KOPT-K1 (cell line): ENCODE results near the gene OAS2.
"Not testable (repeated sequence)": the region's sequence is repeated elsewhere in the genome, so short reads cannot be mapped to it uniquely, and the experiment has no call there.

Source experiments
- H3K27ac ChIP-seq: fragments of 200-600 bp; sonication (generic); 2 replicates; pipeline ENCODE4 v1.5.1; 2016; ENCODE audit warnings: antibody characterized with exemption, mild to moderate bottlenecking, low read depth, low read length; ENCODE audit not compliant: poor library complexity, severe bottlenecking
- H3K36me3 ChIP-seq: fragments of 200-600 bp; sonication (generic); 2 replicates; pipeline ENCODE4 v1.5.1; 2017; ENCODE audit warnings: antibody characterized with exemption, mild to moderate bottlenecking, low read length, moderate library complexity; ENCODE audit not compliant: insufficient read depth
- H3K9me3 ChIP-seq: fragments of 200-600 bp; sonication (generic); 2 replicates; pipeline ENCODE4 v1.5.1; 2017; ENCODE audit warnings: antibody characterized with exemption, low read length, mild to moderate bottlenecking; ENCODE audit not compliant: insufficient read depth, poor library complexity, severe bottlenecking

The OAS2 gene

GRCh38 chr12:112944024-112944690 lies 34.2 kb upstream of the OAS2 start:
- no peaks in the 10 kb centered on the region for H3K9me3 ChIP-seq

GRCh38 chr12:112945515-112945914 lies 32.8 kb upstream of the OAS2 start:
- Histone ChIP-seq H3K36me3 (peaks cover 73% of the 10 kb centered on the region), H3K27ac (no peak overlapping the region), H3K9me3 (no peaks in the 10 kb centered on the region)

More at GRCh38 chr12:112944024-112944690, 34.2 kb upstream of the OAS2 start:
- H3K27ac ChIP-seq, result no peak overlapping the region
- H3K36me3 ChIP-seq, result peaks cover 61% of the 10 kb centered on the region

GRCh38 chr12:112946236-112947000 lies 31.9 kb upstream of the OAS2 start:
- Histone ChIP-seq H3K36me3 (peaks cover 75% of the 10 kb centered on the region), H3K9me3 (no peaks in the 10 kb centered on the region), H3K27ac (no peak overlapping the region)

- Histone ChIP-seq H3K36me3 (peaks cover 66% of the 10 kb centered on the region), H3K27ac (no peak overlapping the region), H3K9me3 (no peaks in the 10 kb centered on the region)
These were observed 31.0 kb upstream of the OAS2 start for GRCh38 chr12:112947314-112947713.

GRCh38 chr12:112947761-112948160 lies 30.6 kb upstream of the OAS2 start:
- Histone ChIP-seq H3K36me3 (peaks cover 66% of the 10 kb centered on the region), H3K9me3 (no peaks in the 10 kb centered on the region), H3K27ac (no peak overlapping the region)

GRCh38 chr12:112948806-112949205 lies 29.5 kb upstream of the OAS2 start:
- Histone ChIP-seq H3K36me3 (peaks cover 61% of the 10 kb centered on the region), H3K9me3 (no peaks in the 10 kb centered on the region), H3K27ac (no peak overlapping the region)

- H3K27ac ChIP-seq, result no peak overlapping the region
- H3K9me3 ChIP-seq, result no peaks in the 10 kb centered on the region
- peaks cover 44% of the 10 kb centered on the region for H3K36me3 ChIP-seq
These were observed 27.6 kb upstream of the OAS2 start for GRCh38 chr12:112950701-112951100.

- not testable (repeated sequence) for H3K27ac ChIP-seq, H3K9me3 ChIP-seq
- peaks cover 14% of the 10 kb centered on the region for H3K36me3 ChIP-seq
These were observed 21.2 kb upstream of the OAS2 start for GRCh38 chr12:112957125-112957524.

- Histone ChIP-seq H3K36me3 (peaks cover 53% of the 10 kb centered on the region), H3K9me3 (no peaks in the 10 kb centered on the region), H3K27ac (no peak overlapping the region)
These were observed 17.2 kb upstream of the OAS2 start for GRCh38 chr12:112961074-112961473.

- no peaks in the 10 kb centered on the region for H3K9me3 ChIP-seq
- H3K36me3 ChIP-seq, result peaks cover 58% of the 10 kb centered on the region
These were observed 16.8 kb upstream of the OAS2 start for GRCh38 chr12:112961536-112961935.

GRCh38 chr12:112962561-112962960 lies 15.8 kb upstream of the OAS2 start:
- Histone ChIP-seq H3K27ac (no peak overlapping the region), H3K36me3 (peaks cover 68% of the 10 kb centered on the region), H3K9me3 (no peaks in the 10 kb centered on the region)

More at GRCh38 chr12:112961536-112961935, 16.8 kb upstream of the OAS2 start:
- H3K27ac ChIP-seq, result no peak overlapping the region

GRCh38 chr12:112963227-112963861 lies 15.0 kb upstream of the OAS2 start:
- Histone ChIP-seq H3K27ac (no peak overlapping the region), H3K36me3 (peaks cover 76% of the 10 kb centered on the region), H3K9me3 (no peaks in the 10 kb centered on the region)

- Histone ChIP-seq H3K9me3 (no peaks in the 10 kb centered on the region), H3K36me3 (peaks cover 84% of the 10 kb centered on the region), H3K27ac (no peak overlapping the region)
These were observed 14.2 kb upstream of the OAS2 start for GRCh38 chr12:112964067-112964670.

GRCh38 chr12:112964915-112965314 lies 13.4 kb upstream of the OAS2 start:
- Histone ChIP-seq H3K27ac (no peak overlapping the region), H3K36me3 (peaks cover 92% of the 10 kb centered on the region), H3K9me3 (no peaks in the 10 kb centered on the region)

- Histone ChIP-seq H3K27ac (no peak overlapping the region), H3K36me3 (peaks cover 97% of the 10 kb centered on the region), H3K9me3 (no peaks in the 10 kb centered on the region)
These were observed 12.7 kb upstream of the OAS2 start for GRCh38 chr12:112965643-112966042.
